GM19193 (cell line): Measurements from ENCODE around the gene MAK.
A peak's percentile ranks its signal among the peaks of the same experiment; 100 is the strongest.

Experiments
- POLR2A ChIP-seq: IDR thresholded peaks from 4 replicates; pipeline ENCODE4 v1.6.1; 2011; ENCODE audit not compliant: insufficient read depth, insufficient read length; ENCODE audit errors: extremely low read depth

MAK gene

GRCh38 chr6:10837995-10838793 lies at the start of gene MAK:
Gene MAK (minus strand): TSS chr6:10838539. CDS start chr6:10830648, 7,891 bp downstream.
- TF ChIP-seq POLR2A, result peak; percentile 67

GRCh38 chr6:10886691-10887502 lies 48.6 kb upstream of the MAK start, which contains the start of gene SYCP2L:
Gene SYCP2L (plus strand): TSS chr6:10887052. CDS start chr6:10887127, 75 bp downstream.
- peak; percentile 55 for TF ChIP-seq POLR2A

- no peak for TF ChIP-seq POLR2A
Observed at GRCh38 chr6:10884245-10884972, 46.1 kb upstream of the MAK start.

GRCh38 chr6:10883312-10884244 lies 45.2 kb upstream of the MAK start:
- no peak for TF ChIP-seq POLR2A

- TF ChIP-seq POLR2A, result no peak
Observed at GRCh38 chr6:10882657-10883171, 44.4 kb upstream of the MAK start.

- TF ChIP-seq POLR2A, result no peak
Observed at GRCh38 chr6:10880366-10880765, 42.0 kb upstream of the MAK start.

- TF ChIP-seq POLR2A, result no peak
Observed at GRCh38 chr6:10877871-10878270, 39.5 kb upstream of the MAK start.

- no peak for TF ChIP-seq POLR2A
Observed at GRCh38 chr6:10877012-10877411, 38.7 kb upstream of the MAK start.

- TF ChIP-seq POLR2A, result no peak
Observed at GRCh38 chr6:10875026-10875425, 36.7 kb upstream of the MAK start.

- TF ChIP-seq POLR2A, result no peak
Observed at GRCh38 chr6:10874207-10874606, 35.9 kb upstream of the MAK start.

GRCh38 chr6:10873374-10873773 lies 35.0 kb upstream of the MAK start:
- TF ChIP-seq POLR2A, result no peak

- no peak for TF ChIP-seq POLR2A
Observed at GRCh38 chr6:10867952-10868351, 29.6 kb upstream of the MAK start.

GRCh38 chr6:10862361-10862760 lies 24.0 kb upstream of the MAK start:
- no peak for TF ChIP-seq POLR2A

- TF ChIP-seq POLR2A, result no peak
Observed at GRCh38 chr6:10861086-10861485, 22.7 kb upstream of the MAK start.
